ENCODE measurements around the gene L3MBTL3. TPM values are rescaled to one million over a fixed set of nuclear protein-coding genes. Genes with fewer than 3 reads are reported as not detected.

The L3MBTL3 gene
- total and polyA plus RNA-seq, 2 experiments from 2014 or later, result 8.7 to 11.2 TPM

- Mint-ChIP-seq H3K9me3 (no peaks in the 10 kb centered on the region), H3K4me1 (peaks cover 18% of the 10 kb centered on the region), H3K4me3 (no peak overlapping the region), H3K36me3 (ENCODE audit: low read depth) (peaks cover 4% of the 10 kb centered on the region; the same call in 1 of the 3 replicates), H3K27ac (no peak overlapping the region), H3K27me3 (ENCODE audit: insufficient read depth, low read depth, poor library complexity) (no peaks in the 10 kb centered on the region)
- Histone ChIP-seq H3K79me2 (replicated peaks; ENCODE audit: insufficient read depth) (peaks cover 8% of the 10 kb centered on the region), H4K20me1 (replicated peaks; ENCODE audit: insufficient read depth) (0 out of 2 replicates have a peak, but pooled peaks cover 4% of the 10 kb centered on the region), H3K4me1 (ENCODE audit: insufficient read depth) (no peaks in the 10 kb centered on the region; the same call in 1 of the 2 replicates), H3K27me3 (ENCODE audit: insufficient read depth) (no peaks in the 10 kb centered on the region), H3K36me3 (ENCODE audit: insufficient read depth) (no peaks in the 10 kb centered on the region), H3K27ac (ENCODE audit: low read depth) (no peak overlapping the region), H3F3A (replicated peaks; ENCODE audit: low read depth) (no peaks in the 10 kb centered on the region), H3K4me2 (no peak overlapping the region), H3K4me3 (no peak overlapping the region), H3K9me2 (ENCODE audit: insufficient read depth) (no peaks in the 10 kb centered on the region), H2AFZ (no peak overlapping the region)
- no peak for DNase-seq (ENCODE audit: low spot score)
- no peak for TF ChIP-seq JUNB (IDR thresholded peaks at IDR 0.05; ENCODE audit: unreplicated experiment)
- TF ChIP-seq, protein P1, sequence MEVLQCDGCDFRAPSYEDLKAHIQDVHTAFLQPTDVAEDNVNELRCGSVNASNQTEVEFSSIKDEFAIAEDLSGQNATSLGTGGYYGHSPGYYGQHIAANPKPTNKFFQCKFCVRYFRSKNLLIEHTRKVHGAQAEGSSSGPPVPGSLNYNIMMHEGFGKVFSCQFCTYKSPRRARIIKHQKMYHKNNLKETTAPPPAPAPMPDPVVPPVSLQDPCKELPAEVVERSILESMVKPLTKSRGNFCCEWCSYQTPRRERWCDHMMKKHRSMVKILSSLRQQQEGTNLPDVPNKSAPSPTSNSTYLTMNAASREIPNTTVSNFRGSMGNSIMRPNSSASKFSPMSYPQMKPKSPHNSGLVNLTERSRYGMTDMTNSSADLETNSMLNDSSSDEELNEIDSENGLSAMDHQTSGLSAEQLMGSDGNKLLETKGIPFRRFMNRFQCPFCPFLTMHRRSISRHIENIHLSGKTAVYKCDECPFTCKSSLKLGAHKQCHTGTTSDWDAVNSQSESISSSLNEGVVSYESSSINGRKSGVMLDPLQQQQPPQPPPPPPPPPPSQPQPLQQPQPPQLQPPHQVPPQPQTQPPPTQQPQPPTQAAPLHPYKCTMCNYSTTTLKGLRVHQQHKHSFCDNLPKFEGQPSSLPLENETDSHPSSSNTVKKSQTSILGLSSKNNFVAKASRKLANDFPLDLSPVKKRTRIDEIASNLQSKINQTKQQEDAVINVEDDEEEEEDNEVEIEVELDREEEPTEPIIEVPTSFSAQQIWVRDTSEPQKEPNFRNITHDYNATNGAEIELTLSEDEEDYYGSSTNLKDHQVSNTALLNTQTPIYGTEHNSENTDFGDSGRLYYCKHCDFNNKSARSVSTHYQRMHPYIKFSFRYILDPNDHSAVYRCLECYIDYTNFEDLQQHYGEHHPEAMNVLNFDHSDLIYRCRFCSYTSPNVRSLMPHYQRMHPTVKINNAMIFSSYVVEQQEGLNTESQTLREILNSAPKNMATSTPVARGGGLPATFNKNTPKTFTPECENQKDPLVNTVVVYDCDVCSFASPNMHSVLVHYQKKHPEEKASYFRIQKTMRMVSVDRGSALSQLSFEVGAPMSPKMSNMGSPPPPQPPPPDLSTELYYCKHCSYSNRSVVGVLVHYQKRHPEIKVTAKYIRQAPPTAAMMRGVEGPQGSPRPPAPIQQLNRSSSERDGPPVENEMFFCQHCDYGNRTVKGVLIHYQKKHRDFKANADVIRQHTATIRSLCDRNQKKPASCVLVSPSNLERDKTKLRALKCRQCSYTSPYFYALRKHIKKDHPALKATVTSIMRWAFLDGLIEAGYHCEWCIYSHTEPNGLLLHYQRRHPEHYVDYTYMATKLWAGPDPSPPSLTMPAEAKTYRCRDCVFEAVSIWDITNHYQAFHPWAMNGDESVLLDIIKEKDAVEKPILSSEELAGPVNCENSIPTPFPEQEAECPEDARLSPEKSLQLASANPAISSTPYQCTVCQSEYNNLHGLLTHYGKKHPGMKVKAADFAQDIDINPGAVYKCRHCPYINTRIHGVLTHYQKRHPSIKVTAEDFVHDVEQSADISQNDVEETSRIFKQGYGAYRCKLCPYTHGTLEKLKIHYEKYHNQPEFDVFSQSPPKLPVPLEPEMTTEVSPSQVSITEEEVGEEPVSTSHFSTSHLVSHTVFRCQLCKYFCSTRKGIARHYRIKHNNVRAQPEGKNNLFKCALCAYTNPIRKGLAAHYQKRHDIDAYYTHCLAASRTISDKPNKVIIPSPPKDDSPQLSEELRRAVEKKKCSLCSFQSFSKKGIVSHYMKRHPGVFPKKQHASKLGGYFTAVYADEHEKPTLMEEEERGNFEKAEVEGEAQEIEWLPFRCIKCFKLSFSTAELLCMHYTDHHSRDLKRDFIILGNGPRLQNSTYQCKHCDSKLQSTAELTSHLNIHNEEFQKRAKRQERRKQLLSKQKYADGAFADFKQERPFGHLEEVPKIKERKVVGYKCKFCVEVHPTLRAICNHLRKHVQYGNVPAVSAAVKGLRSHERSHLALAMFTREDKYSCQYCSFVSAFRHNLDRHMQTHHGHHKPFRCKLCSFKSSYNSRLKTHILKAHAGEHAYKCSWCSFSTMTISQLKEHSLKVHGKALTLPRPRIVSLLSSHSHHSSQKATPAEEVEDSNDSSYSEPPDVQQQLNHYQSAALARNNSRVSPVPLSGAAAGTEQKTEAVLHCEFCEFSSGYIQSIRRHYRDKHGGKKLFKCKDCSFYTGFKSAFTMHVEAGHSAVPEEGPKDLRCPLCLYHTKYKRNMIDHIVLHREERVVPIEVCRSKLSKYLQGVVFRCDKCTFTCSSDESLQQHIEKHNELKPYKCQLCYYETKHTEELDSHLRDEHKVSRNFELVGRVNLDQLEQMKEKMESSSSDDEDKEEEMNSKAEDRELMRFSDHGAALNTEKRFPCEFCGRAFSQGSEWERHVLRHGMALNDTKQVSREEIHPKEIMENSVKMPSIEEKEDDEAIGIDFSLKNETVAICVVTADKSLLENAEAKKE (CRISPR knock-in tag; IDR thresholded peaks at IDR 0.05), result no peak
- TF ChIP-seq, protein P2, sequence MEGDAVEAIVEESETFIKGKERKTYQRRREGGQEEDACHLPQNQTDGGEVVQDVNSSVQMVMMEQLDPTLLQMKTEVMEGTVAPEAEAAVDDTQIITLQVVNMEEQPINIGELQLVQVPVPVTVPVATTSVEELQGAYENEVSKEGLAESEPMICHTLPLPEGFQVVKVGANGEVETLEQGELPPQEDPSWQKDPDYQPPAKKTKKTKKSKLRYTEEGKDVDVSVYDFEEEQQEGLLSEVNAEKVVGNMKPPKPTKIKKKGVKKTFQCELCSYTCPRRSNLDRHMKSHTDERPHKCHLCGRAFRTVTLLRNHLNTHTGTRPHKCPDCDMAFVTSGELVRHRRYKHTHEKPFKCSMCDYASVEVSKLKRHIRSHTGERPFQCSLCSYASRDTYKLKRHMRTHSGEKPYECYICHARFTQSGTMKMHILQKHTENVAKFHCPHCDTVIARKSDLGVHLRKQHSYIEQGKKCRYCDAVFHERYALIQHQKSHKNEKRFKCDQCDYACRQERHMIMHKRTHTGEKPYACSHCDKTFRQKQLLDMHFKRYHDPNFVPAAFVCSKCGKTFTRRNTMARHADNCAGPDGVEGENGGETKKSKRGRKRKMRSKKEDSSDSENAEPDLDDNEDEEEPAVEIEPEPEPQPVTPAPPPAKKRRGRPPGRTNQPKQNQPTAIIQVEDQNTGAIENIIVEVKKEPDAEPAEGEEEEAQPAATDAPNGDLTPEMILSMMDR (conservative IDR thresholded peaks at IDR 0.05; ENCODE audit: low read depth in 2 of 2), result no peak
- TF ChIP-seq, protein P3, sequence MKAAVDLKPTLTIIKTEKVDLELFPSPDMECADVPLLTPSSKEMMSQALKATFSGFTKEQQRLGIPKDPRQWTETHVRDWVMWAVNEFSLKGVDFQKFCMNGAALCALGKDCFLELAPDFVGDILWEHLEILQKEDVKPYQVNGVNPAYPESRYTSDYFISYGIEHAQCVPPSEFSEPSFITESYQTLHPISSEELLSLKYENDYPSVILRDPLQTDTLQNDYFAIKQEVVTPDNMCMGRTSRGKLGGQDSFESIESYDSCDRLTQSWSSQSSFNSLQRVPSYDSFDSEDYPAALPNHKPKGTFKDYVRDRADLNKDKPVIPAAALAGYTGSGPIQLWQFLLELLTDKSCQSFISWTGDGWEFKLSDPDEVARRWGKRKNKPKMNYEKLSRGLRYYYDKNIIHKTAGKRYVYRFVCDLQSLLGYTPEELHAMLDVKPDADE (IDR thresholded peaks at IDR 0.05), result no peak
- TF ChIP-seq EZH2phosphoT487 (IDR thresholded peaks at IDR 0.05; ENCODE audit: unreplicated experiment), result no peak
- TF ChIP-seq EZH2 (IDR thresholded peaks at IDR 0.05; ENCODE audit: low read depth, unreplicated experiment), result no peak
- no peak for TF ChIP-seq STAT1 (IDR thresholded peaks at IDR 0.05; ENCODE audit: unreplicated experiment)
- no peak for TF ChIP-seq CREB1 (CRISPR knock-in tag; IDR thresholded peaks at IDR 0.05; ENCODE audit: low read depth)
- no peak for TF ChIP-seq ZNF114 (CRISPR knock-in tag; IDR thresholded peaks at IDR 0.05)
- no peak for TF ChIP-seq ZNF331 (CRISPR knock-in tag; IDR thresholded peaks at IDR 0.05; ENCODE audit: low read depth)
- TF ChIP-seq NANOG (IDR thresholded peaks at IDR 0.05; ENCODE audit: borderline replicate concordance), result no peak
- no peak for TF ChIP-seq POLR2AphosphoS5 (IDR thresholded peaks at IDR 0.05; ENCODE audit: low read depth)
- TF ChIP-seq, protein P4, sequence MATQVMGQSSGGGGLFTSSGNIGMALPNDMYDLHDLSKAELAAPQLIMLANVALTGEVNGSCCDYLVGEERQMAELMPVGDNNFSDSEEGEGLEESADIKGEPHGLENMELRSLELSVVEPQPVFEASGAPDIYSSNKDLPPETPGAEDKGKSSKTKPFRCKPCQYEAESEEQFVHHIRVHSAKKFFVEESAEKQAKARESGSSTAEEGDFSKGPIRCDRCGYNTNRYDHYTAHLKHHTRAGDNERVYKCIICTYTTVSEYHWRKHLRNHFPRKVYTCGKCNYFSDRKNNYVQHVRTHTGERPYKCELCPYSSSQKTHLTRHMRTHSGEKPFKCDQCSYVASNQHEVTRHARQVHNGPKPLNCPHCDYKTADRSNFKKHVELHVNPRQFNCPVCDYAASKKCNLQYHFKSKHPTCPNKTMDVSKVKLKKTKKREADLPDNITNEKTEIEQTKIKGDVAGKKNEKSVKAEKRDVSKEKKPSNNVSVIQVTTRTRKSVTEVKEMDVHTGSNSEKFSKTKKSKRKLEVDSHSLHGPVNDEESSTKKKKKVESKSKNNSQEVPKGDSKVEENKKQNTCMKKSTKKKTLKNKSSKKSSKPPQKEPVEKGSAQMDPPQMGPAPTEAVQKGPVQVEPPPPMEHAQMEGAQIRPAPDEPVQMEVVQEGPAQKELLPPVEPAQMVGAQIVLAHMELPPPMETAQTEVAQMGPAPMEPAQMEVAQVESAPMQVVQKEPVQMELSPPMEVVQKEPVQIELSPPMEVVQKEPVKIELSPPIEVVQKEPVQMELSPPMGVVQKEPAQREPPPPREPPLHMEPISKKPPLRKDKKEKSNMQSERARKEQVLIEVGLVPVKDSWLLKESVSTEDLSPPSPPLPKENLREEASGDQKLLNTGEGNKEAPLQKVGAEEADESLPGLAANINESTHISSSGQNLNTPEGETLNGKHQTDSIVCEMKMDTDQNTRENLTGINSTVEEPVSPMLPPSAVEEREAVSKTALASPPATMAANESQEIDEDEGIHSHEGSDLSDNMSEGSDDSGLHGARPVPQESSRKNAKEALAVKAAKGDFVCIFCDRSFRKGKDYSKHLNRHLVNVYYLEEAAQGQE (IDR thresholded peaks at IDR 0.05; ENCODE audit: unreplicated experiment), result no peak
- no peak; the same call in 1 of the 3 replicates for ATAC-seq
These were observed 16.8 kb downstream of the L3MBTL3 start for GRCh38 chr6:130035211-130035610.

Measured in GM23338 (cell line).